HepG2 (cell line): Measurements from ENCODE around the gene PSMA7. TPM values are rescaled to one million over a fixed set of nuclear protein-coding genes. Genes with fewer than 3 reads are reported as not detected.
A peak's percentile ranks its signal among the peaks of the same experiment; 100 is the strongest.

Experiments used
- ATF7 ChIP-seq, 2 experiments: fragments of 450-650 bp in 1 of 2; sonication (generic) in 1 of 2; formaldehyde crosslinking in 1 of 2; IDR thresholded peaks; 2 replicates each; pipeline versions ENCODE4 v1.4.0 to v1.6.1; 2016 to 2020; ENCODE audit warnings: antibody characterized with exemption in 1 of 2, mild to moderate bottlenecking in 1 of 2, missing genetic modification reagents in 1 of 2
- BRD4 ChIP-seq: sonication (generic); formaldehyde crosslinking; IDR thresholded peaks from 2 replicates; pipeline ENCODE4 v1.4.0; 2020; ENCODE audit warnings: missing genetic modification reagents
- CENPT ChIP-seq: sonication (generic); formaldehyde crosslinking; IDR thresholded peaks from 2 replicates; pipeline ENCODE4 v1.8.0; 2022; ENCODE audit warnings: low read depth, mild to moderate bottlenecking, moderate library complexity, missing genetic modification reagents
- FOXA3 ChIP-seq: IDR thresholded peaks from 2 replicates; pipeline ENCODE4 v1.6.1; 2016; ENCODE audit warnings: missing genetic modification reagents, missing compliant biosample characterization
- HOXD1 ChIP-seq: sonication (generic); formaldehyde crosslinking; IDR thresholded peaks from 2 replicates; pipeline ENCODE4 v1.5.0; 2020; ENCODE audit warnings: missing genetic modification reagents
- KDM5A ChIP-seq: fragments of 200-600 bp; sonication (generic); IDR thresholded peaks from 2 replicates; pipeline ENCODE4 v1.7.0; 2018; ENCODE audit warnings: antibody characterized with exemption, mild to moderate bottlenecking, low read length, borderline replicate concordance
- MLLT10 ChIP-seq: sonication (generic); formaldehyde crosslinking; IDR thresholded peaks from 2 replicates; pipeline ENCODE4 v1.4.0; 2020; ENCODE audit warnings: missing genetic modification reagents
- MYC ChIP-seq: sonication (generic); formaldehyde crosslinking; IDR thresholded peaks from 2 replicates; pipeline ENCODE4 v1.9.0; 2021; ENCODE audit warnings: missing genetic modification reagents, borderline replicate concordance
- PAX8 ChIP-seq: sonication (generic); formaldehyde crosslinking; IDR thresholded peaks from 2 replicates; pipeline ENCODE4 v1.8.0; 2022; ENCODE audit warnings: mild to moderate bottlenecking, missing genetic modification reagents, borderline replicate concordance
- RNF2 ChIP-seq: fragments of 450-650 bp; conservative IDR thresholded peaks from 2 replicates; pipeline ENCODE4 v1.6.1; 2016; ENCODE audit warnings: low read depth
- SMC3 ChIP-seq: IDR thresholded peaks from 2 replicates; pipeline ENCODE4 v1.6.1; 2011; ENCODE audit warnings: low read length, improper control_type of control experiment
- SP140L ChIP-seq: sonication (generic); formaldehyde crosslinking; IDR thresholded peaks from 2 replicates; pipeline ENCODE4 v1.4.0; 2020; ENCODE audit warnings: missing genetic modification reagents, borderline replicate concordance
- SRSF9 ChIP-seq: fragments of 200-400 bp; formaldehyde crosslinking; IDR thresholded peaks from 2 replicates; pipeline ENCODE4 v1.6.1; 2018; ENCODE audit warnings: borderline replicate concordance, mild to moderate bottlenecking, low read depth, low read length; ENCODE audit not compliant: insufficient read depth, poor library complexity, severe bottlenecking
- SYNCRIP ChIP-seq: fragments of 200-400 bp; formaldehyde crosslinking; IDR thresholded peaks from 2 replicates; pipeline ENCODE4 v1.6.1; 2018; ENCODE audit warnings: mild to moderate bottlenecking, low read depth, low read length; ENCODE audit not compliant: insufficient read depth
- TBP ChIP-seq: sonication (generic); formaldehyde crosslinking; IDR thresholded peaks from 2 replicates; pipeline ENCODE4 v1.5.0; 2020; ENCODE audit warnings: missing genetic modification reagents
- ZNF292 ChIP-seq: sonication (generic); formaldehyde crosslinking; IDR thresholded peaks from 2 replicates; pipeline ENCODE4 v1.8.1; 2022; ENCODE audit warnings: mild to moderate bottlenecking, low read depth, missing genetic modification reagents, borderline replicate concordance
- ZNF441 ChIP-seq: sonication (generic); formaldehyde crosslinking; IDR thresholded peaks from 2 replicates; pipeline ENCODE4 v1.7.0; 2021; ENCODE audit warnings: missing genetic modification reagents, borderline replicate concordance
- ZNF577 ChIP-seq: sonication (generic); formaldehyde crosslinking; IDR thresholded peaks from 2 replicates; pipeline ENCODE4 v1.4.0; 2020; ENCODE audit warnings: mild to moderate bottlenecking, low read depth, missing genetic modification reagents, borderline replicate concordance
- ZNF652 ChIP-seq: IDR thresholded peaks from 2 replicates; pipeline ENCODE4 v1.6.1; 2016; ENCODE audit warnings: low read depth, borderline replicate concordance
- ZNF746 ChIP-seq: sonication (generic); formaldehyde crosslinking; IDR thresholded peaks from 2 replicates; pipeline ENCODE4 v1.8.0; 2022; ENCODE audit warnings: mild to moderate bottlenecking, missing genetic modification reagents
- polyA plus RNA-seq, 8 experiments: library from polyadenylated mRNA; depleted of rRNA in 3 of 8; stranded (reverse) in 7 of 8; unstranded in 1 of 8; fragments of >200 nt; fragmentation: Illumina TruSeq in 4 of 8; extraction: Trizol in 4 of 8; gene quantifications; 2 replicates each; pipeline versions ENCODE4 v1.2.1 to v1.2.3, GENCODE V29; 2011 to 2016; ENCODE audit warnings: low read depth in 4 of 8, missing spikeins in 1 of 8, mixed read lengths in 1 of 8; ENCODE audit not compliant: insufficient read depth in 1 of 8
- total RNA-seq, 5 experiments: library from RNA; depleted of rRNA; stranded (reverse); fragments of >200 nt; fragmentation: Illumina TruSeq; extraction: Trizol; gene quantifications; 2 replicates each; pipeline ENCODE4 v1.2.3, GENCODE V29; 2016; ENCODE audit warnings: low read depth in 1 of 5
- TF ChIP-seq, protein P1 (sequence below): sonication (generic); formaldehyde crosslinking; IDR thresholded peaks from 2 replicates; pipeline ENCODE4 v1.4.0; 2020; ENCODE audit warnings: mild to moderate bottlenecking, missing genetic modification reagents
- TF ChIP-seq, protein P2 (sequence below): IDR thresholded peaks from 2 replicates; pipeline ENCODE4 v1.6.1; 2012; ENCODE audit warnings: low read depth, low read length, improper control_type of control experiment
- TF ChIP-seq, protein P3 (sequence below): sonication (generic); formaldehyde crosslinking; IDR thresholded peaks from 2 replicates; pipeline ENCODE4 v1.5.0; 2020; ENCODE audit warnings: missing genetic modification reagents
- TF ChIP-seq, protein P4 (sequence below): sonication (generic); formaldehyde crosslinking; IDR thresholded peaks from 2 replicates; pipeline ENCODE4 v1.4.0; 2020; ENCODE audit warnings: missing genetic modification reagents; ENCODE audit errors: not compliant biosample characterization
- TF ChIP-seq, protein P5 (sequence below): sonication (generic); formaldehyde crosslinking; IDR thresholded peaks from 2 replicates; pipeline ENCODE4 v1.4.0; 2020; ENCODE audit warnings: mild to moderate bottlenecking, missing genetic modification reagents
- TF ChIP-seq, protein P6 (sequence below): sonication (generic); formaldehyde crosslinking; IDR thresholded peaks from 2 replicates; pipeline ENCODE4 v1.4.0; 2020; ENCODE audit warnings: missing genetic modification reagents

Gene PSMA7
- total and polyA plus RNA-seq, 2 of the 13 experiments (the other 11 are each of a cell fraction or from before 2014, with no cell fraction given): 531 to 631 TPM

DNA sequence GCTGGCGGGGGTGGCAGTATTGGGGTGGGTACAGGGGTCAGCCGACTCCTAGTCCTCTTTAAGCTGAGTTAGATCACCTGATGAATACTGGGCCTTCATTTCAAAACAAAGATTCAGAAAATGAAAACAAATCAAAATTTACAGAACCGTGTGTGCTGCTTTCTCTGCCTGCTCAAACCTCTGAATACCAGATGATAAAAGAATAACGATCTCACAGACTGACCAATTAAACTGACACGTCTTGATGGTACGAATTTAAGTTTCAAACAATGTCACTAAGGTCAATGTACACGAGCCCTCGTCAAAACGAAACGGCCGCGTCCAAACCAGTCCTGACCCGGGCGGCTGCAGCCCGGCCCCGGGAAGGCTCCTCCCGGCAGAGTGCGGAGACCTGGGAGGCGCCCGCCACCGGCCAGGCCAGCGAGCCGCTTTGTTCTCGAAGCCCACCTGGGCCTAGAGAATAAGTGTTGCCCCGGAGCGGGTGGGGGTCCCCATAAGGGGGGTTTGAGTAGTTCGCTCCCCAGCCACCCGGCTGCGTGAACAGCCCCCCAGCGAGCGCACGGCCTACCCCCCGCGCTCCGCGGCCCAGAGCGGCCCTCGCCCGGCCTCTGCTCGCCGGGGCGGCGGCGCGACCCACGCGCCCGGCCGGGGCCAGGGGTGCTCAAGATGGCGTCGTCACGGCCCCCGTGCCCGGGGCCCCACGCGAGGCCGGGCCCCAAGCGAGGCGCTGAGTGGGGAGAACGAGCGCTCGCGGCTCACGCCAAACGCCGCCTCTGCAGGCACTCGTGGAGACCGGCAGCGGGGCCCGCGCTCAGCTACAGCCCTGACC lies 728 bp downstream of the PSMA7 start (continued):
- TF ChIP-seq ZNF441 (CRISPR knock-in tag) (no peak), BRD4 (CRISPR knock-in tag) (no peak), PAX8 (CRISPR knock-in tag) (no peak), MLLT10 (CRISPR knock-in tag) (0 out of 2 replicates have a peak, but pooled peaks have one; percentile 86), HOXD1 (CRISPR knock-in tag) (no peak), ZNF577 (CRISPR knock-in tag) (no peak), CENPT (no peak), MYC (CRISPR knock-in tag) (no peak; the same call in 1 of the 2 replicates), FOXA3 (no peak), KDM5A (peak; percentile 31; the same call in 1 of the 2 replicates), SRSF9 (no peak), RNF2 (no peak), ATF7 (IDR thresholded peaks at IDR 0.05) (no peak), ATF7 (CRISPR knock-in tag; IDR thresholded peaks at IDR 0.05) (no peak), SYNCRIP (no peak), ZNF652 (CRISPR knock-in tag) (no peak), SMC3 (no peak), ZNF292 (CRISPR knock-in tag) (no peak), ZNF746 (CRISPR knock-in tag) (no peak), SP140L (CRISPR knock-in tag) (0 out of 2 replicates have a peak, but pooled peaks have one; percentile 42), TBP (CRISPR knock-in tag) (no peak)
- TF ChIP-seq, protein P1, sequence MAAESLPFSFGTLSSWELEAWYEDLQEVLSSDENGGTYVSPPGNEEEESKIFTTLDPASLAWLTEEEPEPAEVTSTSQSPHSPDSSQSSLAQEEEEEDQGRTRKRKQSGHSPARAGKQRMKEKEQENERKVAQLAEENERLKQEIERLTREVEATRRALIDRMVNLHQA (CRISPR knock-in tag): no peak
- TF ChIP-seq, protein P2, sequence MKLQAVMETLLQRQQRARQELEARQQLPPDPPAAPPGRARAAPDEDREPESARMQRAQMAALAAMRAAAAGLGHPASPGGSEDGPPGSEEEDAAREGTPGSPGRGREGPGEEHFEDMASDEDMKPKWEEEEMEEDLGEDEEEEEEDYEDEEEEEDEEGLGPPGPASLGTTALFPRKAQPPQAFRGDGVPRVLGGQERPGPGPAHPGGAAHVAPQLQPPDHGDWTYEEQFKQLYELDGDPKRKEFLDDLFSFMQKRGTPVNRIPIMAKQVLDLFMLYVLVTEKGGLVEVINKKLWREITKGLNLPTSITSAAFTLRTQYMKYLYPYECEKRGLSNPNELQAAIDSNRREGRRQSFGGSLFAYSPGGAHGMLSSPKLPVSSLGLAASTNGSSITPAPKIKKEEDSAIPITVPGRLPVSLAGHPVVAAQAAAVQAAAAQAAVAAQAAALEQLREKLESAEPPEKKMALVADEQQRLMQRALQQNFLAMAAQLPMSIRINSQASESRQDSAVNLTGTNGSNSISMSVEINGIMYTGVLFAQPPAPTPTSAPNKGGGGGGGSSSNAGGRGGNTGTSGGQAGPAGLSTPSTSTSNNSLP: no peak
- TF ChIP-seq, protein P3, sequence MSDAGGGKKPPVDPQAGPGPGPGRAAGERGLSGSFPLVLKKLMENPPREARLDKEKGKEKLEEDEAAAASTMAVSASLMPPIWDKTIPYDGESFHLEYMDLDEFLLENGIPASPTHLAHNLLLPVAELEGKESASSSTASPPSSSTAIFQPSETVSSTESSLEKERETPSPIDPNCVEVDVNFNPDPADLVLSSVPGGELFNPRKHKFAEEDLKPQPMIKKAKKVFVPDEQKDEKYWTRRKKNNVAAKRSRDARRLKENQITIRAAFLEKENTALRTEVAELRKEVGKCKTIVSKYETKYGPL (CRISPR knock-in tag): no peak
- TF ChIP-seq, protein P4, sequence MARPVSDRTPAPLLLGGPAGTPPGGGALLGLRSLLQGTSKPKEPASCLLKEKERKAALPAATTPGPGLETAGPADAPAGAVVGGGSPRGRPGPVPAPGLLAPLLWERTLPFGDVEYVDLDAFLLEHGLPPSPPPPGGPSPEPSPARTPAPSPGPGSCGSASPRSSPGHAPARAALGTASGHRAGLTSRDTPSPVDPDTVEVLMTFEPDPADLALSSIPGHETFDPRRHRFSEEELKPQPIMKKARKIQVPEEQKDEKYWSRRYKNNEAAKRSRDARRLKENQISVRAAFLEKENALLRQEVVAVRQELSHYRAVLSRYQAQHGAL: no peak
- TF ChIP-seq, protein P5, sequence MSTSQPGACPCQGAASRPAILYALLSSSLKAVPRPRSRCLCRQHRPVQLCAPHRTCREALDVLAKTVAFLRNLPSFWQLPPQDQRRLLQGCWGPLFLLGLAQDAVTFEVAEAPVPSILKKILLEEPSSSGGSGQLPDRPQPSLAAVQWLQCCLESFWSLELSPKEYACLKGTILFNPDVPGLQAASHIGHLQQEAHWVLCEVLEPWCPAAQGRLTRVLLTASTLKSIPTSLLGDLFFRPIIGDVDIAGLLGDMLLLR (CRISPR knock-in tag): no peak
- TF ChIP-seq, protein P6, sequence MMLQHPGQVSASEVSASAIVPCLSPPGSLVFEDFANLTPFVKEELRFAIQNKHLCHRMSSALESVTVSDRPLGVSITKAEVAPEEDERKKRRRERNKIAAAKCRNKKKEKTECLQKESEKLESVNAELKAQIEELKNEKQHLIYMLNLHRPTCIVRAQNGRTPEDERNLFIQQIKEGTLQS (CRISPR knock-in tag): no peak
